ENCODE results near the gene CGB1. TPM values are rescaled to one million over a fixed set of nuclear protein-coding genes. Genes with fewer than 3 reads are reported as not detected.
A peak's percentile ranks its signal among the peaks of the same experiment; 100 is the strongest.

Gene CGB1
- total and polyA plus RNA-seq, 9 of the 15 experiments (the other 6 are each of a cell fraction or from before 2014, with no cell fraction given), result not detected

- TF ChIP-seq ARID4B (CRISPR knock-in tag; IDR thresholded peaks at IDR 0.05) (peak; percentile 94), NR2C1 (IDR thresholded peaks at IDR 0.05) (no peak), NR2C1 (tag; IDR thresholded peaks at IDR 0.05) (peak; percentile 30; the same call in 1 of the 2 replicates), SETDB1 (IDR thresholded peaks at IDR 0.05; ENCODE audit: low read length) (peak; percentile 56), NFE2L1 (tag; IDR thresholded peaks at IDR 0.05; ENCODE audit: borderline replicate concordance, low read depth) (no peak), TRIM28 (IDR thresholded peaks at IDR 0.05) (0 out of 2 replicates have a peak, but pooled peaks have one; percentile 10), MLX (CRISPR knock-in tag; conservative IDR thresholded peaks at IDR 0.05) (0 out of 4 replicates have a peak, but pooled peaks of 1 of the 2 experiments have one; percentile 68), GABPB2 (CRISPR knock-in tag; conservative IDR thresholded peaks at IDR 0.05) (no peak; the same call in 1 of the 2 replicates), THAP7 (CRISPR knock-in tag; IDR thresholded peaks at IDR 0.05) (peak; percentile 72; the same call in 1 of the 2 replicates), NCOA2 (IDR thresholded peaks at IDR 0.05; ENCODE audit: partially characterized antibody in 2 of 2) (no peak), LEF1 (IDR thresholded peaks at IDR 0.05) (0 out of 2 replicates have a peak, but pooled peaks have one; percentile 58), HMGN3 (IDR thresholded peaks at IDR 0.05; ENCODE audit: borderline replicate concordance, extremely low read depth, insufficient read length, low read depth, low read length) (peak; percentile 80), DMBX1 (CRISPR knock-in tag; IDR thresholded peaks at IDR 0.05; ENCODE audit: borderline replicate concordance) (peak; percentile 76; the same call in 1 of the 2 replicates), ZNF76 (CRISPR knock-in tag; IDR thresholded peaks at IDR 0.05; ENCODE audit: borderline replicate concordance) (peak; percentile 91; the same call in 1 of the 2 replicates), ZBTB43 (CRISPR knock-in tag; IDR thresholded peaks at IDR 0.05) (0 out of 2 replicates have a peak, but pooled peaks have one; percentile 67), MEF2A (IDR thresholded peaks at IDR 0.05; ENCODE audit: control insufficient read depth, low read depth, low read length) (no peak), SRSF9 (IDR thresholded peaks at IDR 0.05; ENCODE audit: borderline replicate concordance, low read depth, low read length) (no peak), SMAD1 (IDR thresholded peaks at IDR 0.05; ENCODE audit: low read depth, low read length, partially characterized antibody) (peak; percentile 85), RBBP5 (IDR thresholded peaks at IDR 0.05; ENCODE audit: borderline replicate concordance, insufficient read depth, low read length, poor library complexity, severe bottlenecking) (peak; percentile 94)
These were observed 48.5 kb upstream of the CGB1 start, which contains the start of gene SNRNP70 (continued) for GRCh38 chr19:49085020-49085867.

Data from K562 (cell line).